ENCODE data around the gene PTPRM.

Gene PTPRM

DNA sequence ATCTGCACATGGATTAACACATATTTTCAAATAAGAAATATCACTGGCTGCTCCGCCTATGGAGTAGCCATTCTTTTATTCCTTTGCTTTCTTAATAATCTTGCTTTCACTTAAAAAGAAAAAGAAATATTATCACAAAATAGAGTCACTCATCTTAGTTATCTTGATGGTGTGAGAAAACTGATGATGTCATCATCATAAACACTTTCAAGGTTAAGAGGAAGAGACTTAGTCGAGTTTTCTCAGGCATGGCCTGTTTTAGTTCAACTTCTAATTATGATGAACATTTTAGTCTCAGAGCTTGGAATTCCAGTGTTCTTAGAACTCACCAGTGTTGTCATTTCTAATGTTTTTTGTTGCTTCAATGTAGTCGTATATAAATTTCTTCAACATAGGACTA lies 506.1 kb downstream of the PTPRM start:
- DNase-seq = no peak

DNA sequence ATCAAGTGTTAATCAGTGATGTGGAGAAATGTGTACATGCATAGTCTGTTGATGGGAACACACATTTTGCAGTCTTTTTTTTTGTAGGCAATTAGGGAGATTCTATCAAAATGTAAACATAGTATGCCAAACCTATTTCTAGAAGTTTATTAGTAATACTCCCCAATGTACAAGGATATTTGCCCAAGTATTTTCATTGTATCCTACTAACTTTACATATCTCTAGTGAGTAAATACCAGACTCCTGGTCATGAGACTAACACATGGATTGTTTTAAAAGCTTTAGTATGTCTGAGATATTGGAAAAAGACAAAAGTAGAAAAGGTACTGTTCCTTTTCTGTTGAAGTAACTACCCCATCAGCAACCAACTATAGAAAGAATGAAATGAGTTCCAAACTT lies 513.0 kb downstream of the PTPRM start:
- no peak for DNase-seq

DNA sequence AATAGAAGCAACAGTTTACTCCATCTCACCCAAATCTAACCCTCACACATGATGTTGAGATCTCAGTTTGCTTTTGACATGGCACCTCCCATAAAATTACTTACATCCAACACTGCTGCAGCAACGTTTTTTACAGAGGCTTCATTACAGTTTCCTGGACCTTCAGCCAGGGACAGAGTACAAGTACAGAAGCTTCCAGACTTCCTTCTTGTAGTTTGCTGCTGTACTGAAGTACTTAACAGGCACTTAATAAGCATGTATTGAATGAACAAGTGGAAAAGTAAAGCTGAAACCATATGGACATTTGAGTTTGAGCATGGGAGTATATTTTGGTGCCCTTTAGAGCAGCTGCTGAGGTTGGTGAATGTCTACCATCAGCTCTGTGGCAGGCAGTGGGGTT lies 514.2 kb downstream of the PTPRM start:
- DNase-seq = no peak

DNA sequence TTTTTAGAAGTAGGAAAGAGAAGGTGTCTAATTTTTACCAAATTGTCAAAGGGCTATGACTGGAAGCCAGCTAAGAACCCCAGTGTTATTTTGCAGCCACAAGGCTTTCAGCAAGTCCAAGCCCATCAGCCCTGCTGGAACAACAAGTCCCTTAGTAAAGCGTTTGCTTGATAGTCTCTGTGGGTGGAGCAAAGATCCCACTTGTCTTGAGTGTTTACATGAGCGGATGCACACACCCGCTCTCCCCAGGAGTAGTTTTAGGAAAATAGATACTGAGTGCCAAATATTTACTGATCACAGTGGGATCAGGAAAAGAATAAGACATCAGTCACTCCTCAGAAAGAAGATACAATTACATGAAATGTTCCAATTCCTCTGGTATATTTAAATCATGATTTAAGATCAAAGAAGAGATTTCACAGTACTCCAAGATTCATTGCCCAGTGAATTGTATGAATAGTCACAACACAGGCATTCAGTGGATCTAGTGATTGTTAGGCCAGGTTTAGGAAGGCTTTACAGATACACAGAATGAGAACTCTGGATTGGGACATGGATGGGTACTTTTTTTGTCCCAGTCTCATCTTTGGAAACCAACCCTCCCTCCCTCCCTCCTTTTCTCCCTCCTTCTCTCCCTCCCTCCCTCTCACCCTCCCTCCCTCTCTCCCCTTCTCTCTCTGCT lies 514.9 kb downstream of the PTPRM start:
- DNase-seq = no peak

DNA sequence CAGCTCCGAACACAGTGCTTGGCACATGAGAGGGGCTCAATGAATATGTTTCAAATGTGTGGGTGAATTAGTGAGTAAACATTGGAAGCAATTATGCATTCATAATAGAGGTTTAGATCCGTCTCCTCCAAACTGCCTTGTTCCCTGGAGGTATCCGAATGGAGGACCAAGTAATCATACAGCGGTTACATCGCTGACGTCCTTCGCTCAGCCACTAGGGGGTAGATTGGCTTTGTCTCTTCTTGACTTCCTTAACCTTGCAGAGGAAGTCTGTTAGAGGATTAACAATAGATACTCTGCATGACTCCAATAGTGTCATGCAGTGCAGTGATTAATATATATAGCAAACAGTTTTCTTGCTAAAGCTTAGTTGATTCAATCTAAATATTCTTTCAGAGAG lies 517.0 kb downstream of the PTPRM start:
- DNase-seq = no peak

DNA sequence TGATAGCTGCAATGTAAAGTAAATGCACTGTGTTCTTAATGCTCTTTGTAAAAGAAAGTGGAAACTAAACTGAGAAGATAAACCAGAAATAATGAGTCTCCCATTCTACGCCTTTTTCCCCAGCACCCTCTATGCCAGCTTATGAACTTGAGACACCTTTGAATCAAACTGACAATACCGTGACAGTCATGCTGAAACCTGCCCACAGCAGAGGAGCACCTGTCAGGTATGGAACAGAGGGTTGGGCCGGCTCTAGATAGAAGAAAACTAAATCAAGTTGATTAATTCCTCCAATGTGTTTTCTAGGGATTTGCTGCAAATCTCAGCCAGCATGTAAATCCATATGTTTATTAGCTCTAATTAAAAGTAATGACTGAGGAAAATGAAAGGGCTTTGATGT lies 521.5 kb downstream of the PTPRM start:
- DNase-seq = no peak

DNA sequence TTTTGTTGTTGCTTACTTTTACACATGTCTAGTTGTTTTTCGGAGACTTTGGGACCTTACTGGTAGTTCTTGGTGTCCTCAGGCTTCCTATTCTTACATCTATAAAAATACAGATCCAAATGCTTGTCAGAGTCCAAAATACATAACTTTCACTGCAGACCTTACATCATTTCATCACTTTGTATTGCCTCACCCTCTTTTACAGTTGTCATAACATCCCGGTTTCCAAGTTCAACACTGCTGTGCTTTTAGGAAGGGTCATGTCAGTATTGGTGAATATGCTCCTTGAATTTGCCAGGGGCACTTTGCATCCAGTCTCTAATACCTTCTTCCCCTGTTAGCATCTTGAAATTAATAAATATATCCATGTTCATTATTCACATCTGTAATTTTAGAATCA lies 523.9 kb downstream of the PTPRM start:
- DNase-seq = no peak

DNA sequence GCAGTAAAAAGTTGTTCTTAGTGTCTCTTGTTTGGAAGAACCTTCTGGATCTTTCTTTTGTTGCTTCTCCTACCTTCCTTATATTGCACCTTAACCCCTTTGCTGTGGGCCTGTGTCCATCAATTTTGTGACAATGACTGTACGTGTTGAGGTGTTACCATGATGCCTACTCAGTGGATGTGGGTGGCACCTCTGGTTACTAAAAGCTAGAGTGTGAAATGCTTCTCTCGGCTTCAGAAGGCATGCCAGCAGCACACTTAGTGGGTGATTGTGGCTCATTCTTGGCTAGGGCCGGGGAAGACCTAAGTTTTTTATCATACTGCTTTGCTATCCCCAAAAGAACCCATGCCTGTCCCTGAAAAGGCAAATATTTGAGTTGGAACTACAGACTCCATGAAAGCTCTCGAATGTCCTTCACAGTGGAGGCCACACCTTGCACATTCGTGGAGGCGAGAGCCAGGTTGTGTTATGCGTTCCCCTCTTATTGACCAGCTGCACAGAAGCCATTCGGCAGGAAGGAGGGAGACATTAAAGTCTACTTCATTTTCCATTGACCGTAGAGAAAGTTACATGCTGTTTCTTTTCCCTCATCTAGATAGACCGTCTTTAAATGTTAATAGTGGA lies 528.9 kb downstream of the PTPRM start:
- no peak for DNase-seq

DNA sequence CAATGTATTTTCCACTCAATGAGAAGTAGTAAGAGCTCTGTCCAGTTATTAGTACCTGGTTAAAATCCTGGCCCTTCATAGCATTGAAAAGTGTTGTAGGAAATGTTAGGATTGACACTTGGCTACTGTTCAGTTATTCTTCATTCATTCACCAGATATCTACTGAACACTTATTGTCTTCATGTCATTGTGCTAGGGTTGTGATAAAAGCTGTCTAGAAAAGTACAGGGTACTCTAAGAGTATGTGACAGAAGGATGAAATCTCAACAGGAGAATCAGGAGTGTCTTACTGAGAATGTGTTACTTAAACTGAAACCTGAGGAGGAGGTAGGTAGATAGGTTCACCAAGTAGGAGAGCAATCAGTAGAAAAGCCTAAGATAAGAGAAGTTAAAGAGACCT lies 530.3 kb downstream of the PTPRM start:
- DNase-seq = no peak

DNA sequence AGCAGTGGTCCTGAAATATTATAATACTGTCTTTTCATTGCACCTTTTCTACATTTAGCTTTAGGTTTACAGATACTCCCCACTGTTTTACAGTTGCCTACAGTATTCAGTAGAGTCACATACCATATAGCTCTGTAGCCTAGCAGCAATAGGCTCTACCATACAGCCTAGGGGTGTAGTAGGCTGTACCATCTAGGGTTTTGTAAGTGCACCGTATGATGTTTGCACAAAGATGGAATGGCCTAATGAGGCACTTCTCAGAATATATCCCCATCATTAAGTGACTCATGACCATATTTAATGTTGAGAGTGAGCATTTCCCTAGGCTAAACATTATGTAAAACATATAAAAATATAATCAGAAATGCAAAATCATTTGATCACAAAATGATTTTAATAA lies 530.8 kb downstream of the PTPRM start:
- DNase-seq = no peak

DNA sequence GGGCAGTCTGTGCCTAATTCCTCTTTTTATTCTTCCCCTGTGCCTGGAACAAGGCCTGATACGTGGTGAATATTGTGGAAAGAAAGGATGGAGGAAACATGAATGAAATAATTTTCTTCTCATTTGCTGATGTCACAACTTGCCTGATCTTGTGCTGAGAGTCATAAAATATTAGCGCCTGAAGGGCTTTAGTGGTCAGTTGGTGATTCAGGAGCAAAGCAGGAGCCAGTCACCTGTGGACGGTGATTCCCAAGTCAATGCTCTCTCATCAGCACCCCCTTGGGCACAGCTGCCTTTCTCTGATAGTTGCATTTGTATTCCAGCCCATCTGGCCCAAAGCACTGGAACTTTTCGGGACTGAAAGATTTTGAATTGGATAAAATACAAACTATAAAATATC lies 539.5 kb downstream of the PTPRM start:
- DNase-seq = no peak

DNA sequence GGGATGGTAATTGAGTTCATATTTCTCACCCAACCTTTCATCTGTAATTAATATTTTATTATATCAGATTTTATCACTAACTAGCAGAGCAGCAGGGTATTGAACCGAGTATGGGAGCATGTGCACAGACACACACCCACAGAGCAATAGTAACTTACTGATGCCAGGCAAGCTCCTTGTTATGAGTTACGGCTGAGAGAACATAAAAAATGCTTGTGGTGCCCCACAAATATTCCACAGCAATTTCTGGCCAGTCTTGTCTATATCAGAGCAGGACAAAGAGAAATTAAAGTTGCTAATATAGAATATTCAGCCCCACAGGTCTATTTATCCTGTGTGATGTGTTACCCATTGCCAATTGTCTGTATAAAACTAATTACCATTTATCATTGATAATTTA lies 540.3 kb downstream of the PTPRM start:
- DNase-seq = no peak

DNA sequence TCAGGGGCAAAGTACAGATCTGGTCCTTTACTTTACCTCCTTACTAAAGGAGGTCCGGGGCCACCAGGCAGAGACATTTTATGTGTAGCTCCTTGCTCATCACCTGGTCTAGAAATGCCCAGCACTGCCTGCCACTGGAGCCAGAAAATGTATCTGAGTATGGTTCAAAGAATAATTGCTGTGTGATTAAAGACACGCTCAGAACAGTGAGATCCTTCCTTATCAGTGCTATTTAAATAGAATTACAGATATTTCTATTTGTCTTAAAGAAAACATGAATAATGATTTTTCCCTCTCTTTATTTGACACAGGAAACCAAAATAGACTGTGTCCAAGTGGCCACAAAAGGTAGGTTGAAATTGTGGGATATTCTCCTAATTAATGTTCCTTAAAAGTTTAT lies 547.4 kb downstream of the PTPRM start:
- DNase-seq = no peak

DNA sequence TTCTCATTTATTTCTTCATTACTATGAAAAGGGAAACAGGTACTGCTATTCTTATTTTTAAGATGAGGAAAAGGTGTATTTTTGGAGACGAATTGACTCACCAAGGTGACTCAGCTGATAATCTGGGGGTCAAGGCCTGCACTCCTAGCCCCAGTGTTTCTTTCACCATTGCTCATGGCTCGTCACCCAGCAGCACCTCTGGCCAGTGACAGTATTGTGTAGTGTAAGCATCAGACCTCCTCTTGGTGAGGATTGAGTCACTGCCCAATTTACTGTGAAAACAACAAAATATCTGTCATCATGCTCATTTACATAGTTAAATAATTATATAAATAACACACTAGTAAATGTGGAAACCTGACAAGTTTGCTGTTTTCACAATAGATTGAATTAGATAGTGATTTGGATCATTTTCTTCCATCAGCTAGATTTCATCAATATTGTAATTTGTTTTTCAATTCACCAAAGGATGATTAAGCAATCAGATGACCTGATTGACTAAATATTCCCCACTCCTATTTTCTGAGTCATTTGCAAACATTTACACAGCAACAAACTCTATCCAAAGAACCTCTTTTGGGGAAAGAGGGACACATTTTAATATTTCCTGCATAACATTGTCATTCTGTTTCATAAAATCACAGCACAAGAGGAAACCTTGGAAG lies 549.4 kb downstream of the PTPRM start:
- no peak for DNase-seq

DNA sequence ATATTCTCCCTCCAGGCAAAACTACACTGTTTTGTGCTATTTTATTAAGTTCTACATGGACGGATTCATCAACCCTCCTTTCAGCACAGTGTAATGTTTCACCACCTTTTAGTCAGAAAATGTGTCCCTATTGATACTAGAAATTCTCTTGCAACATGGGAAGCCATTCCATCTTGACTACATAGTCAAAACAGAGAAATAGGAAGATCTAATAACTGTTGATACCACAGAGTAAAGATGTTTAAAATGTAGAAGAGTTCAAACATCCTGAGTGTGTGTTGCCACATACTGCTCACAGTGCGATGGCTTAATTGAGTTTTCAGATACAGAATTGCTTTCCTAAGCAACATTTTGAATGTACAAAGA lies 549.9 kb downstream of the PTPRM start:
- DNase-seq = no peak

DNA sequence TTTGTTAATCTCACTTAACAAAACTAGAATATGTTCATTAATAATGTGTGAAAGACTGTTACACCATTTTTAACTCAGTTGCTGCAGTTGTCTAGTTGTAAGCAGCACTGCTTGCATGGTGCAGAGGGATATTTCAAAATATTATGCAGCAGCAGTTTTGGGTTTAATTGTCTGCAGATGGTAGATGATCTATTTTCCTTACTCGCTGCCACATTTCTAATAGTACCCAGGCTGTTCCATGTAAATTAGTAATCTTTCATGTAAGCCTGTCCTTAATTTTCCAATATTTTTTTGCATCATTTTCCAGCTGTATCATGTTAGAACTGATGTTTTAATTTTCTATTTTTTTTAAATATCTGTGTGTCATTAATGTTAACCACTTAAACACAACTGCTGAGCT lies 554.0 kb downstream of the PTPRM start:
- DNase-seq = no peak

DNA sequence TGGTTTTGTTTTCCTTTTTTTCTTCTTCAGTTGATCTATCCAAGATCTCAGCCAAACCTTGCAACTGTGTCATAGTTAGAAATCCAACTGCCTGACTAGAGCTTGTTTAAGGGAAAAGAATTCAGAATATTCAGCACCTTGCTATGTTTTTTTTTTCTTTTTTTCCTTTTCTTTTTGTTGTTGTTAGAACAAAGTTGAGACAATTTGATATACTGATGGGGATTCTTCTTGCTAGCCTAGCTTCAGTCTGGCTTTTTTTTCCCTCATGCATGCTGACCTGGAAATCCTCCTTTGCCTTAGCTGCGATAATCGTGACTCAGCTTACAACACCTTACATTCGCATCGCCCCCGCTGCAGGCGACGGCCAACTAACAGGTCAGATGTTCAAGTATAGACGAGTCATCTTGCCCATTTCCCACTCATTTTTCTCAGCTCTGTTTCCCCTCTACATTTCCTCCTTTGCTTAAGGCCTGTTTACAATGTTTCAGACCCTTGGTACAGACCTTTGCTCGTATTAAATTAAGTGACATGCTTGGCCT lies 554.9 kb downstream of the PTPRM start:
- no peak for DNase-seq

DNA sequence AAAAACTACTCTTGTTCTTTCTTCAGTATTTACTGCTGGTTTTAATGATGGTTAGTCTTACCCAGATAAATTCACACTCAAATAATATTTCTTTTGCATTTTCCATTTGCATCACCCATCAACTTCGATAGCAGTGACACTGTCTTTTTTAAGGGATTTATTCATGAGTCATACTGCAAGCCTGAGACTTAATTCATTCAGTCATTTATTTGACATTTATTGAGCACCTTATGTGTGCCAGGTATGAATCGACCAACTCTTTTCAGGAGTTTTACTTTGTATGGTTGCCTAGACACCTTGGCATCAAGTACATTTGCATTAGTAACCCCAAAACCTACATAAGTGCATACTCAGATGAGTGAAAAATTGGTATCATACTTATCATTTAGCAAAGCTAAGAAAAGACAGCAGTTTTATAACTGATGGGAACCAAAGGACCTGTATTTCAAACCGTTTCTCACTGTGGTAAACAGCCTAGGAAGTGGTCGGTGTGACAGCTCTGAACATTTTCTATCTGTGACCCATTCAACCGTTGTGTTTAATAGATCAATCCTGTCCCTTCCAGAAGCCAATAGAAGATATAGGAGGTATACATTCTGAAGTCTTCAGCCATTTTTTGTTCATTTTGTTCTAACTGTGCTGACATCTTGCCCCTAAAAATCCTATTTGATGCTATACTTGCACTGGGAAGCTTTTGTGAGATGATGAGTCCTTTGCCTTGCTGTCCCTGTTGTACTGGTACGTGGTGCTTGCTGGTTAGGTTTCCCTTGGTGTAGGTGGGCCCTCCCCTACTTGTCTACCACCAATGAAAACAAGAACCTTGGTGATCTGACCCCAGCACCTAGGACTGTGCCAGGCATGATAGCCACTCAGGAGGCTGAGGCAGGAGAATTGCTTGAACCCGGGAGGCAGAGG lies 557.4 kb downstream of the PTPRM start:
- no peak for DNase-seq

DNA sequence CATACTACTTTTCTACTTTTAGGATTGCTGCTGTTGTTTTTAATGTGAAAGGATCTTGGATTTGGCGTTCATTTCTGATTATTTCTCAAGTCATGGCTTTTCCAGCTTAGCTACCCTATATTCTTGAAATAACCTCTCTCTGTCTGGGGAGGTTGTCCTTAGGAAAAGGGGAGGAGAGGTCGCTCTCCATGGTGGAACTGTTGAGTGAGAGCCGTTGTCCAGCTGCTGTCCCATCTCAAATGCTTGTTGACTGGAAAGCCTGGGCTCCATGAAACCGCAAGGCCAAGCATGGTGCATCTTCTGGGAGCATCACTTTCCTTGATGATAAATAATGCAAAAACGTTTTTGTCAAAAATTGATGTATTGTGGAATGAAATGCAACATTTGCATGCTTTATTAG lies 563.0 kb downstream of the PTPRM start:
- DNase-seq = no peak

DNA sequence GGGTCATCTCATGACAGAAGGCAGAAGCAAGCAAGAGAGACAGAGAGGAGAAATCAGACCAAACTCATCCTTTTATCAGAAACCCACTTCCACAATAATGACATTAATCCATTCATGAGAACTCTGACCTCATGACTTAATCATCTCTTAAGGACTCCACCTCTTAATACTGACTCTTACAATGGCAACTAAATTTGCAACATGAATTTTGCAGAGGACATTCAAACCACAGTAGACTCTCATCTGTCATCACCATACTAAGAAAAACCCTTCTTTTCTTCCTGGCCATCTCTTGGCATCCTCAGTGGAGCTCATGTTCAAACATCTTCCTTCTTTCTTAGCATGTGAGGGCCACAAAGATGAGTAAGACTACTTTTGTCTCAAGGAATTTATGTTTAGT lies 565.9 kb downstream of the PTPRM start:
- DNase-seq = no peak

DNA sequence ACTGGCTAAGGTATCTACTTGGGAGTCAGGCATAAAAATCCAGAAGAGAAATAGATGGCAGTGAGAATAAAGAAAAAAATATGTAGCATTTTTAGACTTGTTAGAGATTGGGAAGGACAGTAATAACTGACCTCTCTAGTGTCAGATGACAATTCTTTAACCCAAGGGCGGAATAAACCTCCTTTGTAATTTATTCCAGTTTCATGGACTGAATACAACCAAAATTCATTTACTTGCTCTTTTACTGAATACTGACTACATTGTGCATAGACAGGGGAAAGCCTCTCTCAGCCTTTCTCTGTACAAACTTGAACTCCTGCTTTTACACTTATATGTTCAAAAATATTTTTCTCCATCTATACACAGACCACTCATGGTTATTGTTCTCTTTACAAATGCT lies 566.8 kb downstream of the PTPRM start:
- DNase-seq = no peak

DNA sequence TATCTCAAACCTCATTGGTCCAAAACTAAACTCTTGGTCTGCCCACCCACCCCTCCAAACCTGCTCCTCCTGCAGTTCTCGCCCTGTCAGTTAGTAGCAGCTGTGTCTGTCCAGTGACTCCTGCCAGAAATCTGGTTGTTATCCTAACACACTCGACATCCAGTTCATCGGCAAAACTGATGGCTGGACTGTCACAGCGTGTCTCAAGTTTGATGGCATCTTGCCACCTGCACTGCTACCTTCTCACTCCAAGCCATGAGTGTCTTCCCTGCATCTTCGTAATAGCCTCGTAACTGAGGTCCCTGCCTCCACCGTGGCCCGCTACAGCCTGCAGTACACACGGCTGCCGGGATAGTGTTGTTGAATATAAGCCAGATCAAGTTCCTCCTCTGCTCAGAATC lies 572.0 kb downstream of the PTPRM start:
- no peak for DNase-seq

DNA sequence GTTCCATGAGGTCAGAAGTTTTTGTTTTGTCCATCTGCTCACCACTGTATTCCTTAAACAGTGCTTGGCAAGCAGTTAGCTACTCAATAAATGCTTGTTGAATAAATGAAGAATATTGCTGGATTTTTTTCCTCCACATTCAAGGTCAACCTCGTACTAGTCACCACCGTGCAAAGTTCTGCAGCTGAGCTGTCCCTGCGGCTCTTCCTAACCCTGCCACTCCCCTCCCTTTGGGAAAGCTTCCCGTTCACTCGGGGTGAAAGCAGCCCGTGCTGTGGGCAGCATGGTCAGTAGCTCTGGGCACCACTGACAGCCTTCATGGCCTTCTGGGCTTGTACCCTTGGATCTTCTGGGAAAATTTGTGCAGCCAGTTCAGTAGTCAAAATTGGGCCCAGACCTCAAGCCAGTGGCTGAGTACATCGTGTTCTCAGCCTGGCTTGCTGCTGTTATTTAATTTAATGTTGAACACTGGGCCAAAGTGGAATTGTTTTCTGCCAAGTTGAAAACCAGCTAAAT lies 572.8 kb downstream of the PTPRM start:
- DNase-seq = no peak
